ENCODE data around the gene THEM4.
A peak's percentile ranks its signal among the peaks of the same experiment; 100 is the strongest.

THEM4 gene

GRCh38 chr1:151943591-151943990, 34.3 kb upstream of the THEM4 start:
- Mint-ChIP-seq H3K9me3 (no peaks in the 10 kb centered on the region), H3K27ac (no peak overlapping the region), H3K4me3 (no peak overlapping the region), H3K4me1 (ENCODE audit: low read depth) (peaks cover 35% of the 10 kb centered on the region), H3K27me3 (ENCODE audit: low read depth) (no peaks in the 10 kb centered on the region), H3K36me3 (ENCODE audit: low read depth) (no peaks in the 10 kb centered on the region)
- no peak for DNase-seq (ENCODE audit: low spot score)

- H3K4me3 Mint-ChIP-seq, result no peak overlapping the region
- H3K9me3 Mint-ChIP-seq, result no peaks in the 10 kb centered on the region
- H3K27me3 Mint-ChIP-seq (ENCODE audit: low read depth), result no peaks in the 10 kb centered on the region
- peaks cover 35% of the 10 kb centered on the region for H3K4me1 Mint-ChIP-seq (ENCODE audit: low read depth)
- H3K36me3 Mint-ChIP-seq (ENCODE audit: low read depth), result no peaks in the 10 kb centered on the region
- DNase-seq (ENCODE audit: low spot score), result no peak
- H3K27ac Mint-ChIP-seq, result no peak overlapping the region
Observed at GRCh38 chr1:151942882-151943281, 33.6 kb upstream of the THEM4 start.

- H3K27ac Mint-ChIP-seq, result no peak overlapping the region
- no peak overlapping the region for H3K4me3 Mint-ChIP-seq
- no peak for DNase-seq (ENCODE audit: low spot score)
- no peaks in the 10 kb centered on the region for H3K36me3 Mint-ChIP-seq (ENCODE audit: low read depth)
- no peaks in the 10 kb centered on the region for H3K9me3 Mint-ChIP-seq
- H3K4me1 Mint-ChIP-seq (ENCODE audit: low read depth), result peaks cover 20% of the 10 kb centered on the region
- H3K27me3 Mint-ChIP-seq (ENCODE audit: low read depth), result peaks cover 3% of the 10 kb centered on the region
Observed at GRCh38 chr1:151940541-151940940, 31.2 kb upstream of the THEM4 start.

- H3K36me3 Mint-ChIP-seq (ENCODE audit: low read depth), result no peaks in the 10 kb centered on the region
- peaks cover 13% of the 10 kb centered on the region for H3K4me1 Mint-ChIP-seq (ENCODE audit: low read depth)
- no peak overlapping the region for H3K27ac Mint-ChIP-seq
- no peak for DNase-seq (ENCODE audit: low spot score)
- no peaks in the 10 kb centered on the region for H3K9me3 Mint-ChIP-seq
- peaks cover 11% of the 10 kb centered on the region for H3K27me3 Mint-ChIP-seq (ENCODE audit: low read depth)
- H3K4me3 Mint-ChIP-seq, result no peak overlapping the region
Observed at GRCh38 chr1:151939779-151940178, 30.5 kb upstream of the THEM4 start.

- Mint-ChIP-seq H3K4me1 (ENCODE audit: low read depth) (peaks cover 9% of the 10 kb centered on the region), H3K9me3 (no peaks in the 10 kb centered on the region), H3K27me3 (ENCODE audit: low read depth) (peaks cover 12% of the 10 kb centered on the region), H3K36me3 (ENCODE audit: low read depth) (no peaks in the 10 kb centered on the region), H3K27ac (no peak overlapping the region), H3K4me3 (no peak overlapping the region)
- no peak for DNase-seq (ENCODE audit: low spot score)
Observed at GRCh38 chr1:151939141-151939540, 29.8 kb upstream of the THEM4 start.

GRCh38 chr1:151936653-151937052, 27.3 kb upstream of the THEM4 start:
- no peaks in the 10 kb centered on the region for H3K9me3 Mint-ChIP-seq
- H3K27ac Mint-ChIP-seq, result no peak overlapping the region
- H3K36me3 Mint-ChIP-seq (ENCODE audit: low read depth), result no peaks in the 10 kb centered on the region
- H3K4me1 Mint-ChIP-seq (ENCODE audit: low read depth), result peaks cover 5% of the 10 kb centered on the region
- no peak overlapping the region for H3K4me3 Mint-ChIP-seq
- no peak for DNase-seq (ENCODE audit: low spot score)
- peaks cover 16% of the 10 kb centered on the region for H3K27me3 Mint-ChIP-seq (ENCODE audit: low read depth)

GRCh38 chr1:151935894-151936602, 26.7 kb upstream of the THEM4 start:
- Mint-ChIP-seq H3K4me1 (ENCODE audit: low read depth) (peaks cover 2% of the 10 kb centered on the region), H3K27me3 (ENCODE audit: low read depth) (peaks cover 16% of the 10 kb centered on the region), H3K9me3 (no peaks in the 10 kb centered on the region), H3K4me3 (no peak overlapping the region), H3K36me3 (ENCODE audit: low read depth) (no peaks in the 10 kb centered on the region), H3K27ac (no peak overlapping the region)
- no peak for DNase-seq (ENCODE audit: low spot score)

GRCh38 chr1:151935154-151935553, 25.8 kb upstream of the THEM4 start:
- no peak for DNase-seq (ENCODE audit: low spot score)
- Mint-ChIP-seq H3K27ac (no peak overlapping the region), H3K36me3 (ENCODE audit: low read depth) (no peaks in the 10 kb centered on the region), H3K4me1 (ENCODE audit: low read depth) (peaks cover 2% of the 10 kb centered on the region), H3K27me3 (ENCODE audit: low read depth) (peaks cover 16% of the 10 kb centered on the region), H3K9me3 (no peaks in the 10 kb centered on the region), H3K4me3 (no peak overlapping the region)

GRCh38 chr1:151934048-151934493, 24.8 kb upstream of the THEM4 start:
- no peaks in the 10 kb centered on the region for H3K36me3 Mint-ChIP-seq (ENCODE audit: low read depth)
- H3K9me3 Mint-ChIP-seq, result no peaks in the 10 kb centered on the region
- H3K27ac Mint-ChIP-seq, result no peak overlapping the region
- peak; percentile 40 for DNase-seq (ENCODE audit: low spot score)
- peaks cover 16% of the 10 kb centered on the region for H3K27me3 Mint-ChIP-seq (ENCODE audit: low read depth)
- H3K4me1 Mint-ChIP-seq (ENCODE audit: low read depth), result peaks cover 3% of the 10 kb centered on the region
- H3K4me3 Mint-ChIP-seq, result no peak overlapping the region

GRCh38 chr1:151924691-151925587, 15.6 kb upstream of the THEM4 start:
- H3K4me3 Mint-ChIP-seq, result peak overlapping the region; percentile 50

GRCh38 chr1:151923422-151923821, 14.1 kb upstream of the THEM4 start:
- H3K27me3 Mint-ChIP-seq (ENCODE audit: low read depth), result no peaks in the 10 kb centered on the region
- H3K36me3 Mint-ChIP-seq (ENCODE audit: low read depth), result no peaks in the 10 kb centered on the region
- peaks cover 25% of the 10 kb centered on the region for H3K4me1 Mint-ChIP-seq (ENCODE audit: low read depth)
- no peak overlapping the region for H3K27ac Mint-ChIP-seq
- DNase-seq (ENCODE audit: low spot score), result no peak
- H3K4me3 Mint-ChIP-seq, result no peak overlapping the region
- H3K9me3 Mint-ChIP-seq, result no peaks in the 10 kb centered on the region

More at GRCh38 chr1:151924691-151925587, 15.6 kb upstream of the THEM4 start:
- DNase-seq (ENCODE audit: low spot score), result no peak
- no peaks in the 10 kb centered on the region for H3K36me3 Mint-ChIP-seq (ENCODE audit: low read depth)
- peaks cover 25% of the 10 kb centered on the region for H3K4me1 Mint-ChIP-seq (ENCODE audit: low read depth)
- no peaks in the 10 kb centered on the region for H3K9me3 Mint-ChIP-seq
- peak overlapping the region; percentile 85 for H3K27ac Mint-ChIP-seq
- no peaks in the 10 kb centered on the region for H3K27me3 Mint-ChIP-seq (ENCODE audit: low read depth)

- no peak overlapping the region for H3K27ac Mint-ChIP-seq
- H3K36me3 Mint-ChIP-seq (ENCODE audit: low read depth), result no peaks in the 10 kb centered on the region
- DNase-seq (ENCODE audit: low spot score), result no peak
- H3K27me3 Mint-ChIP-seq (ENCODE audit: low read depth), result peaks cover 2% of the 10 kb centered on the region
- no peak overlapping the region for H3K4me3 Mint-ChIP-seq
- H3K9me3 Mint-ChIP-seq, result no peaks in the 10 kb centered on the region
- H3K4me1 Mint-ChIP-seq (ENCODE audit: low read depth), result peaks cover 13% of the 10 kb centered on the region
Observed at GRCh38 chr1:151920149-151920548, 10.8 kb upstream of the THEM4 start.

- Mint-ChIP-seq H3K27me3 (ENCODE audit: low read depth) (peaks cover 2% of the 10 kb centered on the region), H3K36me3 (ENCODE audit: low read depth) (no peaks in the 10 kb centered on the region), H3K27ac (no peak overlapping the region), H3K4me1 (ENCODE audit: low read depth) (peaks cover 7% of the 10 kb centered on the region), H3K9me3 (no peaks in the 10 kb centered on the region), H3K4me3 (no peak overlapping the region)
- no peak for DNase-seq (ENCODE audit: low spot score)
Observed at GRCh38 chr1:151918819-151919610, 9.7 kb upstream of the THEM4 start.

- Mint-ChIP-seq H3K4me3 (no peak overlapping the region), H3K36me3 (ENCODE audit: low read depth) (no peaks in the 10 kb centered on the region), H3K27me3 (ENCODE audit: low read depth) (peaks cover 2% of the 10 kb centered on the region), H3K27ac (no peak overlapping the region), H3K9me3 (no peaks in the 10 kb centered on the region), H3K4me1 (ENCODE audit: low read depth) (peaks cover 4% of the 10 kb centered on the region)
- no peak for DNase-seq (ENCODE audit: low spot score)
Observed at GRCh38 chr1:151918156-151918555, 8.8 kb upstream of the THEM4 start.

Measured in T-helper 2 cell treated with Interferon-gamma antibody and Interleukin-4, amounts not matched to agents 5 μg/mL and 100 μg/mL, for 36 hours (primary cell).